Stimulated activated CD8-positive, alpha-beta memory T cell treated with anti-CD3 and anti-CD28 coated beads, Interleukin-12 subunit alpha, Interleukin-12 subunit beta, amount 100 ng/mL, for 24 hours (primary cell): ENCODE results near the gene PAX2.

Source experiments
- DNase-seq: peaks from one replicate; pipeline ENCODE4 v3.0.0-alpha.2; 2020; ENCODE audit errors: extremely low read depth

Gene PAX2

GRCh38 chr10:100755821-100756220 lies 10.4 kb downstream of the PAX2 start:
- no peak for DNase-seq

GRCh38 chr10:100759331-100759730 lies 13.9 kb downstream of the PAX2 start:
- no peak for DNase-seq

- no peak for DNase-seq
Measured at GRCh38 chr10:100760726-100761125, 15.3 kb downstream of the PAX2 start.

- DNase-seq = no peak
Measured at GRCh38 chr10:100761191-100761590, 15.8 kb downstream of the PAX2 start.

- DNase-seq = no peak
Measured at GRCh38 chr10:100763043-100763747, 17.8 kb downstream of the PAX2 start.

- DNase-seq = no peak
Measured at GRCh38 chr10:100766693-100767421, 21.5 kb downstream of the PAX2 start.

GRCh38 chr10:100767422-100767775 lies 22.0 kb downstream of the PAX2 start:
- DNase-seq = no peak

- DNase-seq = no peak
Measured at GRCh38 chr10:100769481-100769880, 24.1 kb downstream of the PAX2 start.

- no peak for DNase-seq
Measured at GRCh38 chr10:100773646-100774045, 28.3 kb downstream of the PAX2 start.

- DNase-seq = no peak
Measured at GRCh38 chr10:100774223-100774622, 28.8 kb downstream of the PAX2 start.

GRCh38 chr10:100774876-100775275 lies 29.5 kb downstream of the PAX2 start:
- no peak for DNase-seq

- no peak for DNase-seq
Measured at GRCh38 chr10:100775386-100775785, 30.0 kb downstream of the PAX2 start.

GRCh38 chr10:100775871-100776270 lies 30.5 kb downstream of the PAX2 start:
- no peak for DNase-seq

- no peak for DNase-seq
Measured at GRCh38 chr10:100776671-100777070, 31.3 kb downstream of the PAX2 start.

- no peak for DNase-seq
Measured at GRCh38 chr10:100779329-100779728, 33.9 kb downstream of the PAX2 start.

- DNase-seq = no peak
Measured at GRCh38 chr10:100780324-100780723, 34.9 kb downstream of the PAX2 start.

- no peak for DNase-seq
Measured at GRCh38 chr10:100781145-100781665, 35.8 kb downstream of the PAX2 start.

- DNase-seq = no peak
Measured at GRCh38 chr10:100782461-100783244, 37.3 kb downstream of the PAX2 start.

- DNase-seq = no peak
Measured at GRCh38 chr10:100784126-100784525, 38.7 kb downstream of the PAX2 start.

- DNase-seq = no peak
Measured at GRCh38 chr10:100786591-100786990, 41.2 kb downstream of the PAX2 start.

GRCh38 chr10:100788002-100788903 lies 42.9 kb downstream of the PAX2 start:
- no peak for DNase-seq
